Testis (tissue), 2 donors: ENCODE results near the gene AXIN1.

ENCODE experiments used
- POLR2A ChIP-seq: fragments of 450-650 bp; IDR thresholded peaks from one replicate; pipeline ENCODE4 v1.6.1; 2017; ENCODE audit warnings: antibody characterized with exemption, mild to moderate bottlenecking, moderate library complexity
- TF ChIP-seq, protein P1 (sequence below), 3 experiments: fragments of 450-650 bp in 2 of 3; fragments of 200-600 bp in 1 of 3; sonication (generic) in 1 of 3; IDR thresholded peaks; one replicate each; pipeline ENCODE4 v1.5.1; 2016 to 2019; ENCODE audit warnings: antibody characterized with exemption in 3 of 3, mild to moderate bottlenecking in 2 of 3, moderate library complexity in 1 of 3

DNA sequence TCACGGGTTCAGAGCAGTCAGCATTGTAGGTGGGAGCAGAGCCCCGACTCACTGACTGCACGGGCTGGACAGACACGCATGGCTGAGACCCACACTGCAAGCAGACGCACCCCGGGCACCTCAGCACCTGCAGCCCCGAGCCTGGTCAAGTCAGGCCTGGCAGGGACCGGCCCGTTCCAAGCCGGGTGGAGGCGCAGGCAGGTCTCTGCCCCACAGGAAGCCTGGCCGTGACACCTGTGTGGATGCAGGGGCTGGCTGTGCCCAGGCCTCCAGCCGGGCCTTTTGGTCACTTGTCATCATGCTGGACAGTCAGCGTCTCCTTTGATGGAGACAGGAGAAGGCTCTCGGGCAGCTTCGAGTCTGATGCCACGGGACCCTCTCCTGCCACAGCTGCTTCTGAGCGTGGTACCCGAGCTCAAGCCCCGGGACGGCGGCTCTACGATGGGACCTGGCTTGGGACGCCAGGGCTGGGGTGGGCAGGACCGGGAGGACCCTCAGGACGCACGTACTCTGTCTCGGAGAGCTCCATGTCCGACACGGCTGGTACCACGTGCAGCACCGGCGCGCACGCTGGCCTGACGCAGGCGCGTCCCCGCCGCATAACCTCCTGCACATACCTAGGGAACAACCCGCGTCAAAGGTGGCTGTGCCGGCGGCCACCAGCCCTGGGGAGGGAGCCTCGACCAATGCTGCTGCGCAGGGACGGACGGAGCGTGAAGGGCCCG is 61.7 kb downstream of the AXIN1 start:
- no peak for TF ChIP-seq POLR2A
- TF ChIP-seq, protein P1, sequence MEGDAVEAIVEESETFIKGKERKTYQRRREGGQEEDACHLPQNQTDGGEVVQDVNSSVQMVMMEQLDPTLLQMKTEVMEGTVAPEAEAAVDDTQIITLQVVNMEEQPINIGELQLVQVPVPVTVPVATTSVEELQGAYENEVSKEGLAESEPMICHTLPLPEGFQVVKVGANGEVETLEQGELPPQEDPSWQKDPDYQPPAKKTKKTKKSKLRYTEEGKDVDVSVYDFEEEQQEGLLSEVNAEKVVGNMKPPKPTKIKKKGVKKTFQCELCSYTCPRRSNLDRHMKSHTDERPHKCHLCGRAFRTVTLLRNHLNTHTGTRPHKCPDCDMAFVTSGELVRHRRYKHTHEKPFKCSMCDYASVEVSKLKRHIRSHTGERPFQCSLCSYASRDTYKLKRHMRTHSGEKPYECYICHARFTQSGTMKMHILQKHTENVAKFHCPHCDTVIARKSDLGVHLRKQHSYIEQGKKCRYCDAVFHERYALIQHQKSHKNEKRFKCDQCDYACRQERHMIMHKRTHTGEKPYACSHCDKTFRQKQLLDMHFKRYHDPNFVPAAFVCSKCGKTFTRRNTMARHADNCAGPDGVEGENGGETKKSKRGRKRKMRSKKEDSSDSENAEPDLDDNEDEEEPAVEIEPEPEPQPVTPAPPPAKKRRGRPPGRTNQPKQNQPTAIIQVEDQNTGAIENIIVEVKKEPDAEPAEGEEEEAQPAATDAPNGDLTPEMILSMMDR (IDR thresholded peaks at IDR 0.05), result no peak
